GM08714 (cell line): ENCODE results near the gene IL36RN.

Experiments used
- H3K4me3 ChIP-seq: fragments of 200-500 bp; sonication (Bioruptor generic); 2 replicates; pipeline ENCODE4 v1.5.1; 2014; ENCODE audit warnings: mild to moderate bottlenecking, low read length, inconsistent platforms
- ZNF274 ChIP-seq: IDR thresholded peaks from 2 replicates; pipeline ENCODE4 v1.6.1; 2012; ENCODE audit warnings: mild to moderate bottlenecking, low read depth, low read length

The IL36RN gene

DNA sequence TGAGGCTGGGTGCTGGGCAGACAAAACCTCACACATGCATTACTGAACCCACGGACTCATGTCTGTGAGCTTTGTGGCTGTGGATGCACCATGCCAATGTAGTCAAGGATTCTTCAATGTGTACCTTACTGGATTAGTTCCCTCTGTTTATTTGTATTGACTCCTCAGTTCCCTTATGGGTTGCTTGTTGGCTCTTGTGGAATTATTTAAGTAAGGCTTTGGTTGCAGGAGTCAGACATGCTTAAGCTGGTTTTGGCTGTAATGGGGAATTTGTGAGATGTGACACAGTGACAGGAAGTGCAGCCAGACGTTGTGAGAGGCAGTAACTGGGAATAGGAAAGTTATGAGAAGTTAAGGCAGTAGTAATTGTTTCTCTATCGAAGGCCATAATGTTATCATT is 54.8 kb downstream of the IL36RN start:
- TF ChIP-seq ZNF274, result no peak
- H3K4me3 ChIP-seq, result no peak overlapping the region
